HFFc6 (cell line): Measurements from ENCODE around the gene HPS1. TPM values are rescaled to one million over a fixed set of nuclear protein-coding genes. Genes with fewer than 3 reads are reported as not detected.

Source experiments
- DNase-seq: peaks from one replicate; pipeline ENCODE4 v3.0.0-alpha.2; 2018
- H3K27ac Mint-ChIP-seq: 2 replicates; pipeline ENCODE4 v1.8.0; 2020; ENCODE audit warnings: mild to moderate bottlenecking, mixed read lengths
- H3K27me3 Mint-ChIP-seq: 2 replicates; pipeline ENCODE4 v1.8.0; 2021; ENCODE audit warnings: mild to moderate bottlenecking, moderate library complexity, mixed read lengths; ENCODE audit not compliant: insufficient read depth
- H3K36me3 Mint-ChIP-seq: 2 replicates; pipeline ENCODE4 v1.8.0; 2021; ENCODE audit warnings: low read depth, mixed read lengths
- H3K4me1 Mint-ChIP-seq: 2 replicates; pipeline ENCODE4 v1.8.0; 2020; ENCODE audit warnings: low read depth, mixed read lengths
- H3K4me3 Mint-ChIP-seq: 2 replicates; pipeline ENCODE4 v1.8.0; 2020; ENCODE audit warnings: mild to moderate bottlenecking, moderate library complexity, mixed read lengths
- H3K9me3 Mint-ChIP-seq: 2 replicates; pipeline ENCODE4 v1.8.0; 2020; ENCODE audit warnings: mild to moderate bottlenecking, mixed read lengths
- total RNA-seq, 6 experiments: library from RNA; stranded (reverse); fragmentation: NEBNext Ultra II Directional; extraction: Animal tissue kit (Norgen Biotek cat#: 25700); gene quantifications; 2 replicates in 1 of 6; 3 replicates in 5 of 6; pipeline ENCODE4 v1.2.3, GENCODE V29; 2021
- TF ChIP-seq, protein P1 (sequence below): fragments of 200-600 bp; sonication (generic); IDR thresholded peaks from 2 replicates; pipeline ENCODE4 v1.5.0; 2021; ENCODE audit warnings: antibody characterized with exemption, mild to moderate bottlenecking

HPS1 gene
- total RNA-seq, 6 experiments from 2014 or later, result 49.1 to 55.9 (median 52.8) TPM

- H3K27ac Mint-ChIP-seq, result no peak overlapping the region
- no peaks in the 10 kb centered on the region for H3K9me3 Mint-ChIP-seq
- no peak overlapping the region for H3K4me3 Mint-ChIP-seq
- no peaks in the 10 kb centered on the region for H3K36me3 Mint-ChIP-seq
- TF ChIP-seq, protein P1, sequence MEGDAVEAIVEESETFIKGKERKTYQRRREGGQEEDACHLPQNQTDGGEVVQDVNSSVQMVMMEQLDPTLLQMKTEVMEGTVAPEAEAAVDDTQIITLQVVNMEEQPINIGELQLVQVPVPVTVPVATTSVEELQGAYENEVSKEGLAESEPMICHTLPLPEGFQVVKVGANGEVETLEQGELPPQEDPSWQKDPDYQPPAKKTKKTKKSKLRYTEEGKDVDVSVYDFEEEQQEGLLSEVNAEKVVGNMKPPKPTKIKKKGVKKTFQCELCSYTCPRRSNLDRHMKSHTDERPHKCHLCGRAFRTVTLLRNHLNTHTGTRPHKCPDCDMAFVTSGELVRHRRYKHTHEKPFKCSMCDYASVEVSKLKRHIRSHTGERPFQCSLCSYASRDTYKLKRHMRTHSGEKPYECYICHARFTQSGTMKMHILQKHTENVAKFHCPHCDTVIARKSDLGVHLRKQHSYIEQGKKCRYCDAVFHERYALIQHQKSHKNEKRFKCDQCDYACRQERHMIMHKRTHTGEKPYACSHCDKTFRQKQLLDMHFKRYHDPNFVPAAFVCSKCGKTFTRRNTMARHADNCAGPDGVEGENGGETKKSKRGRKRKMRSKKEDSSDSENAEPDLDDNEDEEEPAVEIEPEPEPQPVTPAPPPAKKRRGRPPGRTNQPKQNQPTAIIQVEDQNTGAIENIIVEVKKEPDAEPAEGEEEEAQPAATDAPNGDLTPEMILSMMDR, result no peak
- no peaks in the 10 kb centered on the region; the same call in 1 of the 2 replicates for H3K27me3 Mint-ChIP-seq
- DNase-seq, result no peak
- H3K4me1 Mint-ChIP-seq, result peaks cover 25% of the 10 kb centered on the region
Measured at GRCh38 chr10:98457721-98458120, 11.0 kb upstream of the HPS1 start.

DNA sequence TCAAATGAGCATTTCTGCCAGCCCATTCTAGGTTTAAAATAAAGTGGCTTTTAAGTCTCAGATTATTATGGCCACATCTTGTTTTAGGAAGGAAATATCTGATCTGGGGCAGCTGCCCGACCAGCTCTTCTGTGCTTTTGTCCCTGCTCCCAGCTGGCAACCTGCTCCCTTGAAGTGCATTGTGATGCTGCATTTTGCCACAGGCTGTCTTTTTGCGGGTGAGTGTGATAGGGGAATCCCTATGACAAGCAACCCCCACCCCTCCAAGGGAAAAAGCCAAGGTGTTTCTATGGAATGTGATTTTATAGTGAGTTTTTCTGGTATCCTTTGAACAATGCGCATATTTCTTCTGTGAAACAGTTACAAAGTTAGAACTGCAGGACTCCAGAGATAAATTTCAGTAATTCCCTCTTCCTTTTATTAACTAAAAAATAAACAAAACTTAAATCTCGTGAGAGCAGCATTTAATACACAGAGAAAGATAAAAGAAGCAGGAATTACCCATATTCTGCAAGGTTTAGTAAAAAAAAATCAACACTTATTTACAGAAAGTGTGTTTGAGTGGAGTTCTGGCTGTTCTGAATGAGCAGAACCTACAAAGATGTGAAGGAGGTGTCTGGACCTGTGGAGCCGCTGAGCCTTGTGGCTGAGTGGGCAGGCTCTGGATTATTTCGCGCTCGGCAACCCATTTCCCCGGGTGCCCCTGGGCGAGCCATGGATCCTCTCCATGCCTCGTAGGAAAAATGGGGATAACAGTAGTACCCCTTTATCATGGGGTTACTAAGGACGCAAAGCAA lies 10.1 kb upstream of the HPS1 start:
- H3K27ac Mint-ChIP-seq, result no peak overlapping the region

GRCh38 chr10:98456043-98456570 lies 9.4 kb upstream of the HPS1 start:
- peaks cover 2% of the 10 kb centered on the region; the same call in 1 of the 2 replicates for H3K27me3 Mint-ChIP-seq
- H3K4me3 Mint-ChIP-seq, result no peak overlapping the region
- DNase-seq, result no peak
- H3K4me1 Mint-ChIP-seq, result peaks cover 20% of the 10 kb centered on the region
- no peaks in the 10 kb centered on the region for H3K36me3 Mint-ChIP-seq
- H3K27ac Mint-ChIP-seq, result no peak overlapping the region
- TF ChIP-seq, protein P1, result no peak
- no peaks in the 10 kb centered on the region for H3K9me3 Mint-ChIP-seq

More for the DNA sequence above, 10.1 kb upstream of the HPS1 start:
- Mint-ChIP-seq H3K9me3 (no peaks in the 10 kb centered on the region), H3K4me1 (peaks cover 25% of the 10 kb centered on the region), H3K36me3 (no peaks in the 10 kb centered on the region), H3K27me3 (peaks cover 2% of the 10 kb centered on the region; the same call in 1 of the 2 replicates), H3K4me3 (no peak overlapping the region)
- no peak for DNase-seq
- TF ChIP-seq, protein P1, result no peak

DNA sequence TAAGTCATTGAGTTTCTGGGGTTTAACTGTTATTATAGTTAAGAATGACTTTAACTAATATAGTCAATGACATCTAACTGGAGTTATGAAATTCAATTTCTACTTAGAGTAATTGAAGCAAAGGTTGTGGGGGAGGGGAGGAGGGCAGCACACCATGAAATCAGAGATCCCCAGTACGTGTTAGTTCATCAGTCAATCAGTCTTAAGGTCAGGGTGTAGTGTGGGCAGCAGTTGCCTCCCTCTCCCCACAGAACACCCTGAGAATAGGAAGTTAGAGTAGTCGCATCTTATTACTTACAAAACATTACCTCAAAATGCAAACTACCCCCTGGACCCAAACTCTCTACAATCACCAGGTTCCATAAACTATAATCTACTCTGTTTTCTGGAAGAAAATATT lies 7.0 kb upstream of the HPS1 start:
- Mint-ChIP-seq H3K27me3 (peaks cover 2% of the 10 kb centered on the region; the same call in 1 of the 2 replicates), H3K27ac (no peak overlapping the region), H3K4me1 (peaks cover 9% of the 10 kb centered on the region), H3K4me3 (no peak overlapping the region), H3K9me3 (no peaks in the 10 kb centered on the region), H3K36me3 (no peaks in the 10 kb centered on the region)
- DNase-seq, result no peak
- TF ChIP-seq, protein P1, result no peak

DNA sequence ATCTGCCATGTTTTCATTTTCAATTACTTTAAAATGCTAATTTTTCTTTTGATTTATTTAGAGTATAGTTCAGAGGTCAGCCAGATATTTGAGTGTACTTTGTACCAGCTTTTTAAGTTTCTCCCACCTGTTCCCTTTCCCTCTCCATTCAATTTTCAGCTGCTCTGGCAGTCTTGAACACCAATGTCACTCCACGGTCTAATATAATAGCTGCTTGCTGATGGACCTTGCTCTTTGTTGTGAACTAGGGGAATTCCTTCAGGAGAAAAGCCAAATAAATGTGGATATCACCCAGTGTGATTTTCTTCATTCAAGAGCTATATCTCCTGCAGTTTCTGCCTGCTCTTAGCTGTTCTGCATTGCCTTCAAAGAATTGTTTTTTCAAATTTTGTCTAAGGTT lies 3.9 kb upstream of the HPS1 start:
- TF ChIP-seq, protein P1, result no peak
- H3K9me3 Mint-ChIP-seq, result no peaks in the 10 kb centered on the region
- peaks cover 24% of the 10 kb centered on the region for H3K4me1 Mint-ChIP-seq
- H3K4me3 Mint-ChIP-seq, result no peak overlapping the region
- H3K27me3 Mint-ChIP-seq, result peaks cover 2% of the 10 kb centered on the region
- DNase-seq, result no peak
- H3K36me3 Mint-ChIP-seq, result no peaks in the 10 kb centered on the region
- H3K27ac Mint-ChIP-seq, result no peak overlapping the region
